Neural progenitor cell (in vitro differentiated cells): ENCODE measurements around the gene MAP3K2. TPM values are rescaled to one million over a fixed set of nuclear protein-coding genes. Genes with fewer than 3 reads are reported as not detected.

ENCODE experiments used
- DNase-seq: peaks from one replicate; pipeline ENCODE4 v3.0.0-alpha.2; 2016; ENCODE audit warnings: low spot score
- H2AFZ ChIP-seq: fragments of 200-600 bp; sonication (generic); replicated peaks from 2 replicates; pipeline ENCODE4 v1.6.1; 2016; ENCODE audit warnings: antibody characterized with exemption
- H3F3A ChIP-seq: fragments of 200-600 bp; sonication (generic); 2 replicates; pipeline ENCODE4 v1.6.1; 2016; ENCODE audit warnings: antibody characterized with exemption, low read depth
- H3K27ac ChIP-seq: fragments of 200-600 bp; sonication (generic); 2 replicates; pipeline ENCODE4 v1.5.1; 2016; ENCODE audit warnings: mild to moderate bottlenecking
- H3K27me3 ChIP-seq: fragments of 200-600 bp; sonication (generic); 2 replicates; pipeline ENCODE4 v1.6.1; 2016; ENCODE audit warnings: mild to moderate bottlenecking, moderate library complexity
- H3K36me3 ChIP-seq: fragments of 200-600 bp; sonication (generic); 2 replicates; pipeline ENCODE4 v1.5.1; 2016
- H3K4me1 ChIP-seq: fragments of 200-600 bp; sonication (generic); 2 replicates; pipeline ENCODE4 v1.6.1; 2016; ENCODE audit warnings: mixed run types
- H3K4me2 ChIP-seq: fragments of 200-600 bp; sonication (generic); 2 replicates; pipeline ENCODE4 v1.6.1; 2016
- H3K4me3 ChIP-seq: fragments of 200-600 bp; sonication (generic); 2 replicates; pipeline ENCODE4 v1.5.1; 2016
- H3K79me2 ChIP-seq: fragments of 200-600 bp; sonication (generic); 2 replicates; pipeline ENCODE4 v1.6.1; 2016; ENCODE audit warnings: low read depth
- H3K9ac ChIP-seq: fragments of 200-600 bp; sonication (generic); 2 replicates; pipeline ENCODE4 v1.6.1; 2016
- H3K9me3 ChIP-seq: fragments of 200-600 bp; sonication (generic); 2 replicates; pipeline ENCODE4 v1.5.1; 2016; ENCODE audit warnings: low read depth
- H4K20me1 ChIP-seq: fragments of 200-600 bp; sonication (generic); 2 replicates; pipeline ENCODE4 v1.6.1; 2016; ENCODE audit warnings: low read depth
- H3K27ac Mint-ChIP-seq: 3 replicates; pipeline ENCODE4 v1.8.0; 2021; ENCODE audit warnings: mixed read lengths
- H3K27me3 Mint-ChIP-seq: 2 replicates; pipeline ENCODE4 v1.8.0; 2022; ENCODE audit warnings: low read depth, mild to moderate bottlenecking, inconsistent platforms, moderate library complexity, mixed read lengths; ENCODE audit not compliant: insufficient read depth
- H3K36me3 Mint-ChIP-seq: 3 replicates; pipeline ENCODE4 v1.8.0; 2021; ENCODE audit warnings: mixed read lengths
- H3K4me1 Mint-ChIP-seq: 3 replicates; pipeline ENCODE4 v1.8.0; 2021; ENCODE audit warnings: mixed read lengths
- H3K4me3 Mint-ChIP-seq: 3 replicates; pipeline ENCODE4 v1.8.0; 2021; ENCODE audit warnings: mild to moderate bottlenecking, moderate library complexity, mixed read lengths
- H3K9me3 Mint-ChIP-seq: 3 replicates; pipeline ENCODE4 v1.8.0; 2020; ENCODE audit warnings: mixed read lengths
- CTCF ChIP-seq: fragments of 200-600 bp; sonication (generic); IDR thresholded peaks from 2 replicates; pipeline ENCODE4 v1.5.1; 2017; ENCODE audit warnings: antibody characterized with exemption, mild to moderate bottlenecking
- EZH2 ChIP-seq: fragments of 200-600 bp; sonication (generic); IDR thresholded peaks from 2 replicates; pipeline ENCODE4 v1.6.1; 2017; ENCODE audit warnings: antibody characterized with exemption, mild to moderate bottlenecking, moderate library complexity
- EZH2phosphoT487 ChIP-seq: fragments of 200-600 bp; sonication (generic); IDR thresholded peaks from 2 replicates; pipeline ENCODE4 v1.6.1; 2017; ENCODE audit warnings: antibody characterized with exemption
- total RNA-seq: library from RNA; depleted of rRNA; stranded (reverse); fragments of >200 nt; gene quantifications from 2 replicates; pipeline ENCODE4 v1.2.3, GENCODE V29; 2015; ENCODE audit warnings: low replicate concordance

MAP3K2 gene
- total RNA-seq, 1 donor from 2014 or later = 24.5 TPM

- H2AFZ ChIP-seq = no peak overlapping the region
- H3K4me1 Mint-ChIP-seq = no peaks in the 10 kb centered on the region
- no peak overlapping the region for H3K4me3 Mint-ChIP-seq
- no peaks in the 10 kb centered on the region for H3K9me3 ChIP-seq
- no peak overlapping the region for H3K9ac ChIP-seq
- TF ChIP-seq CTCF (no peak), EZH2 (no peak), EZH2phosphoT487 (no peak)
- no peak overlapping the region for H3K27ac Mint-ChIP-seq
- no peaks in the 10 kb centered on the region for H3K27me3 ChIP-seq
- H3K4me1 ChIP-seq = peaks cover 9% of the 10 kb centered on the region
- H3K4me2 ChIP-seq = no peak overlapping the region
- H3K36me3 ChIP-seq = no peaks in the 10 kb centered on the region
- peaks cover 45% of the 10 kb centered on the region for H4K20me1 ChIP-seq
- H3K27ac ChIP-seq = no peak overlapping the region
- no peaks in the 10 kb centered on the region for H3K27me3 Mint-ChIP-seq
- peaks cover 90% of the 10 kb centered on the region for H3K79me2 ChIP-seq
- no peaks in the 10 kb centered on the region for H3F3A ChIP-seq
- DNase-seq = no peak
- H3K4me3 ChIP-seq = no peak overlapping the region
- peaks cover 25% of the 10 kb centered on the region for H3K36me3 Mint-ChIP-seq
- peaks cover 28% of the 10 kb centered on the region for H3K9me3 Mint-ChIP-seq
These were observed 28.3 kb downstream of the MAP3K2 start for GRCh38 chr2:127359520-127359919.

GRCh38 chr2:127358971-127359370 lies 28.8 kb downstream of the MAP3K2 start:
- Histone ChIP-seq H3K27ac (no peak overlapping the region), H3K36me3 (no peaks in the 10 kb centered on the region), H3F3A (no peaks in the 10 kb centered on the region), H3K9me3 (no peaks in the 10 kb centered on the region), H4K20me1 (peaks cover 41% of the 10 kb centered on the region), H3K27me3 (no peaks in the 10 kb centered on the region), H3K4me3 (no peak overlapping the region), H3K4me1 (peaks cover 13% of the 10 kb centered on the region), H3K9ac (no peak overlapping the region), H3K4me2 (no peak overlapping the region), H3K79me2 (peaks cover 88% of the 10 kb centered on the region), H2AFZ (no peak overlapping the region)
- peaks cover 31% of the 10 kb centered on the region for H3K9me3 Mint-ChIP-seq
- TF ChIP-seq EZH2 (no peak), EZH2phosphoT487 (no peak), CTCF (no peak)
- no peak overlapping the region for H3K4me3 Mint-ChIP-seq
- no peak overlapping the region for H3K27ac Mint-ChIP-seq
- no peaks in the 10 kb centered on the region for H3K27me3 Mint-ChIP-seq
- H3K36me3 Mint-ChIP-seq = peaks cover 29% of the 10 kb centered on the region
- H3K4me1 Mint-ChIP-seq = no peaks in the 10 kb centered on the region
- no peak for DNase-seq

- no peaks in the 10 kb centered on the region for H3K4me1 Mint-ChIP-seq
- Histone ChIP-seq H3K36me3 (no peaks in the 10 kb centered on the region), H3K9ac (no peak overlapping the region), H3K4me1 (peaks cover 13% of the 10 kb centered on the region), H3K79me2 (peaks cover 79% of the 10 kb centered on the region), H3K4me2 (no peak overlapping the region), H3F3A (no peaks in the 10 kb centered on the region), H3K27me3 (no peaks in the 10 kb centered on the region), H2AFZ (no peak overlapping the region), H4K20me1 (peaks cover 34% of the 10 kb centered on the region), H3K4me3 (no peak overlapping the region), H3K9me3 (no peaks in the 10 kb centered on the region), H3K27ac (no peak overlapping the region)
- H3K9me3 Mint-ChIP-seq = peaks cover 29% of the 10 kb centered on the region
- H3K27ac Mint-ChIP-seq = no peak overlapping the region
- no peak for DNase-seq
- no peak overlapping the region for H3K4me3 Mint-ChIP-seq
- TF ChIP-seq CTCF (no peak), EZH2phosphoT487 (no peak), EZH2 (no peak)
- peaks cover 29% of the 10 kb centered on the region for H3K36me3 Mint-ChIP-seq
- H3K27me3 Mint-ChIP-seq = no peaks in the 10 kb centered on the region
These were observed 29.7 kb downstream of the MAP3K2 start for GRCh38 chr2:127358044-127358443.
